Heart left ventricle (tissue), 13 donors: ENCODE measurements around the gene SPINK4.

ENCODE experiments used
- CTCF ChIP-seq, 12 donors: fragments of 200-600 bp; sonication (generic) in 4 of 12; IDR thresholded peaks; one replicate each; pipeline versions ENCODE4 v1.5.0 to v1.8.0; 2018 to 2022; ENCODE audit warnings: antibody characterized with exemption in 12 of 12, mild to moderate bottlenecking in 5 of 12
- POLR2A ChIP-seq, 2 donors: fragments of 450-650 bp; IDR thresholded peaks; one replicate each; pipeline ENCODE4 v1.6.1; 2017; ENCODE audit warnings: antibody characterized with exemption in 2 of 2, mild to moderate bottlenecking in 2 of 2, moderate library complexity in 2 of 2
- donor health status: ischemic (EF 13 %, LVEDD 7.1; RV severe dilation, severe dysfunction).
- donor health status: DM: no; HTN: yes; CAD: no.
- donor health status: DM: no; HTN: no; CAD: no.
- donor health status: ischemic (EF 25% LVEDD 6.9; RV normal size, moderate dysfunction).
- donor health status: ischemic (EF 25% LVEDD 5.7; RV mildly dilated, moderate dysfunction).
- donor health status: ischemic (EF 35%, LVEDD 5.7; RV mildly dilated, moderate dysfunction).
- donor health status: nonischemic (EF 11% LVEDD 7.7; RV severe dilation, severe dysfunction).
- donor health status: DM: yes; HTN: yes; CAD: no.
- donor health status: PGD.
- donor health status: ischemic (EF 29% LVEDD 5.4; RV normal size, mild dysfunction).
- donor health status: nonischemic (EF 23%, LVEDD 6.1; RV moderate dilation, normal function).

- TF ChIP-seq CTCF (IDR thresholded peaks at IDR 0.05) (no peak), POLR2A (IDR thresholded peaks at IDR 0.05) (no peak)
These were observed 37.9 kb upstream of the SPINK4 start for GRCh38 chr9:33202018-33202417.
